ENCODE measurements around the gene ULBP1.

GRCh38 chr6:149978610-149979009 lies 14.9 kb downstream of the ULBP1 start:
- TF ChIP-seq CTCF (conservative IDR thresholded peaks at IDR 0.05) (no peak), ZFX (IDR thresholded peaks at IDR 0.05) (no peak)
